ENCODE measurements around the gene SEMA3C. TPM values are rescaled to one million over a fixed set of nuclear protein-coding genes. Genes with fewer than 3 reads are reported as not detected.

SEMA3C gene
- total RNA-seq, result not detected

- H3K4me1 Mint-ChIP-seq, result peaks cover 6% of the 10 kb centered on the region
- ChIA-PET CTCF (no interaction called here), POLR2A (no interaction called here)
- H3K27me3 Mint-ChIP-seq, result peaks cover 44% of the 10 kb centered on the region
- peak within 1 kb of the TSS; percentile 43 for H3K4me3 Mint-ChIP-seq
- intact Hi-C loops (cut with DNase I, micrococcal nuclease), result loop anchor here in 1 of 2 experiments (10.0 kb wide), 1 partner anchor 546 kb away; no protein-coding TSS in a partner anchor
- DNase-seq, result peak; percentile 45
- H3K27ac Mint-ChIP-seq, result no peak within 1 kb of the TSS
- peak; percentile 80 for ATAC-seq
- no peaks in the 10 kb centered on the region for H3K36me3 Mint-ChIP-seq (ENCODE audit: low read depth)
- no peaks in the 10 kb centered on the region for H3K9me3 Mint-ChIP-seq (ENCODE audit: low read depth)
Measured at GRCh38 chr7:80918909-80919721, at the start of gene SEMA3C. TSS of gene SEMA3C (minus strand) at chr7:80919051. CDS start at chr7:80916781, 2,270 bp downstream.

DNA sequence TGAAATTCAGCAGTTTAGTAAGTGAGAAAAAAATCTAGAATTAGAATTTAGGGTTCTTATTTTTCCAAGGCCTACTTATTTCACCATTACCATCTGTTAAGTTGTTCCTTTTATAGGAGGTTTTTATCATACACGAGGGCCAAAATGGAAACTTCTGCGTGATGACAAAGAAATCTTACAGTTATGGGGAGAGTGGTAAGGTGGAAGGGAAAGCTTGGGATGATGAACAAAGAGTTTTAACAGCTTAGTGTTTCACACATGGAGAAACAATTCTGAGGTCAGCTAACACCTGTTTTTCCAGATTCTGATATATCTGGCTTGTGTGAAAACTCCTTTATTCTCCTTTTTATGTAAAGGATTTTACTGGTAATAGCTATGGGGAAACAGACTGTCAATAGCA is 49.8 kb upstream of the SEMA3C start:
- Mint-ChIP-seq H3K4me1 (no peaks in the 10 kb centered on the region), H3K4me3 (no peak overlapping the region), H3K27ac (no peak overlapping the region), H3K36me3 (ENCODE audit: low read depth) (no peaks in the 10 kb centered on the region), H3K27me3 (no peaks in the 10 kb centered on the region), H3K9me3 (ENCODE audit: low read depth) (peaks cover 2% of the 10 kb centered on the region)
- ChIA-PET CTCF (no interaction called here), POLR2A (no interaction called here)
- intact Hi-C loops (cut with DNase I, micrococcal nuclease), result no loop called here
- DNase-seq, result no peak
- no peak for ATAC-seq

GRCh38 chr7:80967917-80968297 is 49.1 kb upstream of the SEMA3C start:
- Mint-ChIP-seq H3K4me1 (no peaks in the 10 kb centered on the region), H3K27me3 (no peaks in the 10 kb centered on the region), H3K27ac (no peak overlapping the region), H3K36me3 (ENCODE audit: low read depth) (no peaks in the 10 kb centered on the region), H3K9me3 (ENCODE audit: low read depth) (peaks cover 2% of the 10 kb centered on the region), H3K4me3 (no peak overlapping the region)
- intact Hi-C loops (cut with DNase I, micrococcal nuclease), result no loop called here
- POLR2A ChIA-PET, result no interaction called here
- ATAC-seq (no peak), DNase-seq (no peak)
- CTCF ChIA-PET, result no interaction called here

- DNase-seq (no peak), ATAC-seq (no peak)
- H3K36me3 Mint-ChIP-seq (ENCODE audit: low read depth), result no peaks in the 10 kb centered on the region
- no peaks in the 10 kb centered on the region for H3K27me3 Mint-ChIP-seq
- H3K9me3 Mint-ChIP-seq (ENCODE audit: low read depth), result peaks cover 2% of the 10 kb centered on the region
- intact Hi-C loops (cut with DNase I, micrococcal nuclease), result no loop called here
- POLR2A ChIA-PET, result no interaction called here
- H3K4me3 Mint-ChIP-seq, result no peak overlapping the region
- no peak overlapping the region for H3K27ac Mint-ChIP-seq
- H3K4me1 Mint-ChIP-seq, result no peaks in the 10 kb centered on the region
- CTCF ChIA-PET, result no interaction called here
Measured at GRCh38 chr7:80967071-80967916, 48.4 kb upstream of the SEMA3C start.

DNA sequence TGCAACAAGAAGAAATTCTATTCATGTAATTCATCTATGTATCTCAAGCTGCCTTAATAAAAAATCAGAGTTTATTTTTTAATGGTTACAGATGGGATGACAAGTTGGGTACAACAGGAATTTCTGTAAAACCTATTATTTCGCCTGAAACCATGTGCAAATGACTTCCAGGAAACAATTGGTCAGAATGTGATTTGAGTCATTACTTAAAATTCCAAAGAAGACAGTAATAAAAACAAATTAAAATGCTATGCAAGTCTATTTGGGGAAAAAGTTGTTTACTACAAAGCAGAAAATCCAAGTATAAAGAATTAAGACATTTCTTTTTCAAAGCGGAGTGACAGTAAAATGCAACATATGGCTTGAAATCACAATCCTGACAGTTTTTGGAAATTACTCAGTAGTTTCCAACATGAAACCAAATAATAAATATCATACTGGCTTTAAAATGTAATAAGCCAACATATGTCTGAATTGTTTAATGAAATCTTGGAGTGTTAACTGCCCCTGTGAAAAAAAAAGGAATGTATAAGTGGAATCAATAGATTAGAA is 41.5 kb upstream of the SEMA3C start:
- Mint-ChIP-seq H3K27me3 (no peaks in the 10 kb centered on the region), H3K4me1 (no peaks in the 10 kb centered on the region), H3K4me3 (no peak overlapping the region), H3K36me3 (ENCODE audit: low read depth) (no peaks in the 10 kb centered on the region), H3K27ac (no peak overlapping the region), H3K9me3 (ENCODE audit: low read depth) (peaks cover 2% of the 10 kb centered on the region)
- POLR2A ChIA-PET, result no interaction called here
- CTCF ChIA-PET, result no interaction called here
- intact Hi-C loops (cut with DNase I, micrococcal nuclease), result no loop called here
- ATAC-seq (no peak), DNase-seq (no peak)

GRCh38 chr7:80957226-80957777 is 38.5 kb upstream of the SEMA3C start:
- CTCF ChIA-PET, result no interaction called here
- Mint-ChIP-seq H3K27ac (no peak overlapping the region), H3K4me3 (no peak overlapping the region), H3K9me3 (ENCODE audit: low read depth) (peaks cover 2% of the 10 kb centered on the region), H3K36me3 (ENCODE audit: low read depth) (no peaks in the 10 kb centered on the region), H3K4me1 (no peaks in the 10 kb centered on the region), H3K27me3 (no peaks in the 10 kb centered on the region)
- DNase-seq, result no peak
- no peak for ATAC-seq
- POLR2A ChIA-PET, result no interaction called here
- intact Hi-C loops (cut with DNase I, micrococcal nuclease), result no loop called here

DNA sequence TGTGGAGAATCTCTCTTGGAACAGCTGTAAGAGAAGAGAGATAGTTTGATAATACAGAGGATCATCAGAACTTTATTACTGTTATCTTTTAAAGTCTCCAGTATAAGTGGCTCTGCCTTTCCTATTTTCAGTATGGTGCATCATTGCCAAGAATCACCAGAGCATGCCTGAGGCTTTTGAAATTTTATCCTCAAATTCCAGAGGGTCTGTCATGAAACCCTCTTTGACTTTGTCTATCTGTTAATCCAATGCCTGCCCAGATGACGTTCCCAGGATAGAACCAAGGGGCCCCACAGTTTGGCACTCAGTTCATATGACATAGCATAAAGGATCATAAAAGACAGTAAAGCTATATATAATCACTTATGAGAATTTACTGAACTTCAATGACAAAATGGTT is 35.3 kb upstream of the SEMA3C start:
- Mint-ChIP-seq H3K4me1 (no peaks in the 10 kb centered on the region), H3K9me3 (ENCODE audit: low read depth) (no peaks in the 10 kb centered on the region), H3K27me3 (no peaks in the 10 kb centered on the region), H3K36me3 (ENCODE audit: low read depth) (no peaks in the 10 kb centered on the region), H3K27ac (no peak overlapping the region), H3K4me3 (no peak overlapping the region)
- CTCF ChIA-PET, result no interaction called here
- POLR2A ChIA-PET, result no interaction called here
- DNase-seq (no peak), ATAC-seq (no peak)
- intact Hi-C loops (cut with DNase I, micrococcal nuclease), result no loop called here

GRCh38 chr7:80950550-80950967 is 31.7 kb upstream of the SEMA3C start:
- ChIA-PET CTCF (no interaction called here), POLR2A (no interaction called here)
- Mint-ChIP-seq H3K4me1 (no peaks in the 10 kb centered on the region), H3K27me3 (no peaks in the 10 kb centered on the region), H3K36me3 (ENCODE audit: low read depth) (no peaks in the 10 kb centered on the region), H3K27ac (no peak overlapping the region), H3K9me3 (ENCODE audit: low read depth) (peaks cover 2% of the 10 kb centered on the region), H3K4me3 (no peak overlapping the region)
- DNase-seq, result no peak
- ATAC-seq, result no peak
- intact Hi-C loops (cut with DNase I, micrococcal nuclease), result no loop called here

- H3K36me3 Mint-ChIP-seq (ENCODE audit: low read depth), result no peaks in the 10 kb centered on the region
- ChIA-PET CTCF (no interaction called here), POLR2A (no interaction called here)
- no peak overlapping the region for H3K27ac Mint-ChIP-seq
- no peaks in the 10 kb centered on the region for H3K27me3 Mint-ChIP-seq
- H3K4me1 Mint-ChIP-seq, result no peaks in the 10 kb centered on the region
- ATAC-seq (no peak), DNase-seq (no peak)
- intact Hi-C loops (cut with DNase I, micrococcal nuclease), result no loop called here
- no peak overlapping the region for H3K4me3 Mint-ChIP-seq
- H3K9me3 Mint-ChIP-seq (ENCODE audit: low read depth), result peaks cover 2% of the 10 kb centered on the region
Measured at GRCh38 chr7:80949449-80949848, 30.6 kb upstream of the SEMA3C start.

GRCh38 chr7:80946858-80947257 is 28.0 kb upstream of the SEMA3C start:
- ChIA-PET POLR2A (no interaction called here), CTCF (no interaction called here)
- DNase-seq, result no peak
- intact Hi-C loops (cut with DNase I, micrococcal nuclease), result no loop called here
- no peaks in the 10 kb centered on the region for H3K4me1 Mint-ChIP-seq
- no peaks in the 10 kb centered on the region for H3K27me3 Mint-ChIP-seq
- ATAC-seq, result no peak
- no peak overlapping the region for H3K27ac Mint-ChIP-seq
- H3K36me3 Mint-ChIP-seq (ENCODE audit: low read depth), result no peaks in the 10 kb centered on the region
- H3K4me3 Mint-ChIP-seq, result no peak overlapping the region
- peaks cover 2% of the 10 kb centered on the region for H3K9me3 Mint-ChIP-seq (ENCODE audit: low read depth)

GRCh38 chr7:80945976-80946375 is 27.1 kb upstream of the SEMA3C start:
- Mint-ChIP-seq H3K27me3 (no peaks in the 10 kb centered on the region), H3K36me3 (ENCODE audit: low read depth) (no peaks in the 10 kb centered on the region), H3K9me3 (ENCODE audit: low read depth) (peaks cover 2% of the 10 kb centered on the region), H3K27ac (no peak overlapping the region), H3K4me3 (no peak overlapping the region), H3K4me1 (no peaks in the 10 kb centered on the region)
- no peak for ATAC-seq
- ChIA-PET POLR2A (no interaction called here), CTCF (no interaction called here)
- no peak for DNase-seq
- intact Hi-C loops (cut with DNase I, micrococcal nuclease), result no loop called here

DNA sequence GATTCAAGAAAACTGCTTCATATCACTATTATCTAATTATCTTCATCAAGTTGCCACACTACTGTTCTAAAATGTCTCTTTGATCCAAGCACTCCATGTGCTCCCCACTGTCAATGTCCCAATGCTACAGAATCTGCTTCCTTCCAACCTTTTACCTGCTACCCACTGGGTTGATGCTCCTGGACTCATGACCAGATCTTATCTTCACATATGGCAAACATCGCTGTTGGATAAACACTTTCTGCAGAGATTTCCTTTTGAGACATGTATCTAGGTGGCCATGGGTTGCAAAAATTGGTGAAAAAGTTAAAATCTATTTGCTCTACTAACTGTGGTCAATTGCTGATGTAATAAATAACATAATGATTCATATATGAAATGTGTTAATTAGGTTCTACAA is 24.5 kb upstream of the SEMA3C start:
- DNase-seq, result no peak
- no peak for ATAC-seq
- POLR2A ChIA-PET, result no interaction called here
- H3K27ac Mint-ChIP-seq, result no peak overlapping the region
- no peak overlapping the region for H3K4me3 Mint-ChIP-seq
- H3K36me3 Mint-ChIP-seq (ENCODE audit: low read depth), result no peaks in the 10 kb centered on the region
- no peaks in the 10 kb centered on the region for H3K27me3 Mint-ChIP-seq
- peaks cover 3% of the 10 kb centered on the region for H3K9me3 Mint-ChIP-seq (ENCODE audit: low read depth)
- H3K4me1 Mint-ChIP-seq, result no peaks in the 10 kb centered on the region
- CTCF ChIA-PET, result no interaction called here
- intact Hi-C loops (cut with DNase I, micrococcal nuclease), result no loop called here

Measured in activated CD4-positive, alpha-beta T cell treated with anti-CD3 and anti-CD28 coated beads for 36 hours (primary cell).